BLaER1 (cell line): Measurements from ENCODE around the gene LRRC37A2.
"Not testable (repeated sequence)": the region's sequence is repeated elsewhere in the genome, so short reads cannot be mapped to it uniquely, and the experiment has no call there.

Source experiments
- H3K27ac ChIP-seq: shearing (Covaris generic); formaldehyde crosslinking; 2 replicates; pipeline ENCODE4 v1.8.1; 2022
- H3K27me3 ChIP-seq: shearing (Covaris generic); formaldehyde crosslinking; 2 replicates; pipeline ENCODE4 v1.8.1; 2022
- H3K36me3 ChIP-seq: shearing (Covaris generic); formaldehyde crosslinking; 2 replicates; pipeline ENCODE4 v1.8.1; 2022
- H3K4me1 ChIP-seq: shearing (Covaris generic); formaldehyde crosslinking; 2 replicates; pipeline ENCODE4 v1.8.1; 2022
- H3K4me2 ChIP-seq: shearing (Covaris generic); formaldehyde crosslinking; 2 replicates; pipeline ENCODE4 v1.8.1; 2022
- H3K4me3 ChIP-seq: shearing (Covaris generic); formaldehyde crosslinking; 2 replicates; pipeline ENCODE4 v1.8.1; 2022
- H3K9ac ChIP-seq: shearing (Covaris generic); formaldehyde crosslinking; 2 replicates; pipeline ENCODE4 v1.8.1; 2022
- H3K9me3 ChIP-seq: shearing (Covaris generic); formaldehyde crosslinking; 2 replicates; pipeline ENCODE4 v1.8.1; 2022
- H4K20me1 ChIP-seq: shearing (Covaris generic); formaldehyde crosslinking; 2 replicates; pipeline ENCODE4 v1.8.1; 2022

Gene LRRC37A2

GRCh38 chr17:46579083-46580075 lies 67.1 kb downstream of the LRRC37A2 start, which contains the start of gene ARL17A:
ARL17A (minus strand) TSS chr17:46579691; CDS start chr17:46576322, 3,369 bp downstream.
- H3K27ac ChIP-seq, H3K4me1 ChIP-seq, H3K4me3 ChIP-seq, H3K4me2 ChIP-seq, H3K36me3 ChIP-seq, H3K9me3 ChIP-seq, H3K27me3 ChIP-seq, H4K20me1 ChIP-seq, H3K9ac ChIP-seq: not testable (repeated sequence)

DNA sequence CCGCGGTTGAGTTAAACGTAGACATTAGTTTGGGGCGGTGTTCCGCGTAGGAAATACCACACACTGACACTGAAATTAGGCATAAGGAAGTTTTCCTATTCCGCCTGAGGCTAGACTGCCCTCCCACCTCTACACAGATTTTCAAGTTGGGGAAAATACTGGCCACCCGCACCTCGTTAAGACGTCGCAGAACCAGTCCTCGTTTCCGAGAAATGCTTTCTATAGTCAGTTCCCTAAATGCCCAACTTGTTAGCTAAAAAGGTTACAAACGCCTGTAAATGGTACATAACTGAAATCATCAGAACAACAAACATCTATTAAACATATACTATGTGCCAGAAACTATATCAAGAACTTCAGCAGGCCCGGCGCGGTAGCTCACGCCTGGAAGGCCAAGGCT lies 67.8 kb downstream of the LRRC37A2 start:
- H3K36me3 ChIP-seq, H3K4me1 ChIP-seq, H3K4me2 ChIP-seq, H4K20me1 ChIP-seq, H3K9me3 ChIP-seq, H3K27me3 ChIP-seq, H3K9ac ChIP-seq, H3K27ac ChIP-seq, H3K4me3 ChIP-seq: not testable (repeated sequence)

GRCh38 chr17:46585444-46585843 lies 73.2 kb downstream of the LRRC37A2 start:
- not testable (repeated sequence) for H3K36me3 ChIP-seq, H3K27me3 ChIP-seq, H3K4me2 ChIP-seq, H3K27ac ChIP-seq, H4K20me1 ChIP-seq, H3K9ac ChIP-seq, H3K4me1 ChIP-seq, H3K9me3 ChIP-seq, H3K4me3 ChIP-seq

DNA sequence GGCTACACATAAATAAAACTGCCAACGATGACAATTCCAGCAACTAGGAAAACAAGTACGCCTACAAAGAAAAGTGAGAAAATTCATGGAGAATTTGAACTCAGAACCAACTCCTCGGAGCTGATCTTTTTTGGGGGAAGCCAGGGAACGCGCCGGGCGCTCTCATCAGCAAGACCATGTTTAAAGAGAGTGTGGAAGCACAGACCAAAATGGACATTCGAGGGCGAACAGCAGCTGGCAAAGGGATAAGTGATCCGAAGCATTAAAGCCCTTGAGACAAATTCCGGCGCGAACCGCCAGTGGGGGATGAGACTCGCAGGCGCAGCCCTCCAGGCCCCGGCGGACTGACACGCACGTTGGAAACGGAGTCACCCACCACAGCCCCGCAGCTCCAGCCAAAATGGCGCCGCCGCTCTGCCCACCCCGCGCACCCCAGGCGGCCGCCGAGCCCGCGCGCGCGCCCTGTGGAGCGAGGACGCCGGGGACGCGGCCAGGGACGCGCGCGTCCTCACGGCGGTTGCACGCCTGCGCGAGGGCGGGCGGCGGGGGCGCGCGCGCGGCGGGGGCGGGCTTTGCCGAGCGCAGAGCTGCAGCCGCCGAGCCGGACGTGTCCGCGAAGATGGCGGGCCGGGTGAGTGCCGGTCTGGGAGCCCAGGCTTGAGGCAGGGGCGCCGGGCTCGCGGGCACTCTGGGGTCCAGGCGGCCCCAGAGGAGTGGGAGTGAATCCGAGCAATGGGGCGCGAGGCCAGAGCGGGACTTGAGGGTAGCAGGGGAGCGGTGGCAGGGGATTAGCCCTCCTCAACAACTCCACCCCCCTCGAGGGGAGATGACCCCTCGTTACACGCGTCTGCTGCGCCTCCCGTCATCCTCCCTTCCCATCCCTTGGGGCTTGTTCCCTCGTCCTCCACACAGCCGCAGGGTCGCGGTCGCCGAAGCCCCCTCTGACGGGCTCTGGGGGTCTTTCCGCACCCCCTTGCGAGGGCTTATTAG lies 78.2 kb downstream of the LRRC37A2 start, which contains the start of gene NSF:
NSF (plus strand) TSS at position 513 of the 990 bp plus-strand sequence; CDS start at position 620, 107 bp downstream.
- H3K4me1 ChIP-seq, H3K27me3 ChIP-seq, H3K9ac ChIP-seq, H3K9me3 ChIP-seq, H3K4me2 ChIP-seq, H4K20me1 ChIP-seq, H3K36me3 ChIP-seq, H3K27ac ChIP-seq, H3K4me3 ChIP-seq: not testable (repeated sequence)

DNA sequence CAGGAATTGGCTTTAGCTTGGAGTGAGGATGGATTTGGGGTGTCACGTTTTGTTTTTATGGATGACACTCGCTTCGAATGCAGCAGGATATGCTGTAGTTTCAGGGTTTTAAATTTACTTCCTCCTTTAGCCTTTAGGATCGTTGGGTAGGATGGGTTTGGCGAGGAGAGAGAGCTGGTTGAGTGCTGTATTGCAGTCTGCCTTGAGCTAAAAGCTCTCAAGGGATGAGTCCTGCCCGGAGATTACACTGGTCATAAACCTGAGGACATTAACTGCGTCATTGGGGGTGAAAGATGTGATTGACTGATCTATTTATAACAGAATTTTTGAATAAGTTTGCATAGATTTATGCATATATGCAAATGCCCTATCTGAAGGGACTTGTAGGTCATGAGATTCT lies 79.1 kb downstream of the LRRC37A2 start:
- not testable (repeated sequence) for H3K4me2 ChIP-seq, H3K9me3 ChIP-seq, H4K20me1 ChIP-seq, H3K4me1 ChIP-seq, H3K4me3 ChIP-seq, H3K27me3 ChIP-seq, H3K27ac ChIP-seq, H3K36me3 ChIP-seq, H3K9ac ChIP-seq

GRCh38 chr17:46598344-46598931 lies 86.2 kb downstream of the LRRC37A2 start:
- H4K20me1 ChIP-seq, H3K4me3 ChIP-seq, H3K27me3 ChIP-seq, H3K4me2 ChIP-seq, H3K27ac ChIP-seq, H3K36me3 ChIP-seq, H3K9me3 ChIP-seq, H3K4me1 ChIP-seq, H3K9ac ChIP-seq: not testable (repeated sequence)

DNA sequence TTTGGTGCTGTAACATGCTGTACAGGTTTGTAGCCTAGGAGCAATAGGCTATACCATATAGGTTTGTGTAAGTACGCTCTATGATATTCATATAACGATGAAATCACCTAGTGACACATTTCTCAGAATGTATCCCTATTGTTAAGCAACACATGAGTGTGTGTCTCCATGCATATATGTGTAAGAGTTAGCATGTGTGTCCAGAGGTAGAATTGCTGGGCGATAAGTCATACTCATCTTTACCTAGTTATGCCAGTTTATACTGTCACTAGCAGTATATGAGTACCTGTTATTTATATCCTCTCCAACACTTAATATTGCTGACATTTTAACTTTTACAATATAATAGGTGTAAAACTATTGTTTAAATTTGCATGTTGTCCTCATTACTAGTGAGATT lies 88.5 kb downstream of the LRRC37A2 start:
- not testable (repeated sequence) for H3K9me3 ChIP-seq, H3K4me2 ChIP-seq, H3K4me3 ChIP-seq, H3K4me1 ChIP-seq, H3K9ac ChIP-seq, H3K27ac ChIP-seq, H4K20me1 ChIP-seq, H3K36me3 ChIP-seq, H3K27me3 ChIP-seq

GRCh38 chr17:46603125-46603524 lies 90.9 kb downstream of the LRRC37A2 start:
- not testable (repeated sequence) for H3K36me3 ChIP-seq, H3K4me2 ChIP-seq, H3K27ac ChIP-seq, H3K9ac ChIP-seq, H3K4me1 ChIP-seq, H4K20me1 ChIP-seq, H3K9me3 ChIP-seq, H3K27me3 ChIP-seq, H3K4me3 ChIP-seq
